ENCODE measurements around the gene TUBB4A.

The TUBB4A gene

GRCh38 chr19:6465663-6466062 lies 36.4 kb downstream of the TUBB4A start:
- no peak for DNase-seq

GRCh38 chr19:6465006-6465405 lies 37.1 kb downstream of the TUBB4A start:
- DNase-seq: no peak

- peak; percentile 34 for DNase-seq
Measured at GRCh38 chr19:6464070-6464873, 37.8 kb downstream of the TUBB4A start, which contains the start of gene CRB3. Gene CRB3, plus strand, starts transcription at chr19:6464271. Its CDS starts 431 bp downstream, at chr19:6464702.

- DNase-seq: peak; percentile 97
Measured at GRCh38 chr19:6460099-6460884, 41.8 kb downstream of the TUBB4A start.

GRCh38 chr19:6459262-6460098 lies 42.6 kb downstream of the TUBB4A start, which contains the start of gene SLC25A23:
Gene SLC25A23, minus strand, starts transcription at chr19:6459792. Its CDS starts 164 bp downstream, at chr19:6459628.
- peak; percentile 63 for DNase-seq

DNA sequence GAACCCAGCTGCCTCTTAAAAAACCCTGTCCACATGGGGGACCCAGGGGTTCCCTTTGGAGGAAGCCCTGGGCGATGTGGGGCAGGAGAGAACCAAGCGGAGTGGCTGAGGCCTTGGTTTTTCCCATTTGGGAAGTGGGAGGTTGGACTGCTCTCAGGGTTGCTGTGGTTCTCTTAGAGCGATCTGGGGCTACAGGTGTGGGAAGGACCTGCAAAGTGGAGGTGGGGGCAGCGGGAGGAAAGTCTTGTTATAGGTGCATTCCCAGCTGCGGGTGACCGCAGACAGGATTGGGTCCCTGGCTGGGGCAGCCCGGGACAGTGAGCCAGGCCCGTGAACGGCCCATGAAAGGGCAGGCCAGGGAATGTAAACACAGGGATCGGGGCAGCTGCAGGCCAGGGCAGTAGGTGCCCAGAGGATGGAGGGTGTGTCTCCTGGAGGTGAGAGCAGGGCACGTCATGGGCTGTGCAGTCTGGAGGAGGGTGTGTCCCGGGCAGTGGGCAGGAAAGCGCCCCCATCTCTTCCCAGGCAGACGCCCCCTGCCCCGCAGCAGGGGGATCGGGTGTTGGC lies 43.3 kb downstream of the TUBB4A start:
- no peak for DNase-seq

DNA sequence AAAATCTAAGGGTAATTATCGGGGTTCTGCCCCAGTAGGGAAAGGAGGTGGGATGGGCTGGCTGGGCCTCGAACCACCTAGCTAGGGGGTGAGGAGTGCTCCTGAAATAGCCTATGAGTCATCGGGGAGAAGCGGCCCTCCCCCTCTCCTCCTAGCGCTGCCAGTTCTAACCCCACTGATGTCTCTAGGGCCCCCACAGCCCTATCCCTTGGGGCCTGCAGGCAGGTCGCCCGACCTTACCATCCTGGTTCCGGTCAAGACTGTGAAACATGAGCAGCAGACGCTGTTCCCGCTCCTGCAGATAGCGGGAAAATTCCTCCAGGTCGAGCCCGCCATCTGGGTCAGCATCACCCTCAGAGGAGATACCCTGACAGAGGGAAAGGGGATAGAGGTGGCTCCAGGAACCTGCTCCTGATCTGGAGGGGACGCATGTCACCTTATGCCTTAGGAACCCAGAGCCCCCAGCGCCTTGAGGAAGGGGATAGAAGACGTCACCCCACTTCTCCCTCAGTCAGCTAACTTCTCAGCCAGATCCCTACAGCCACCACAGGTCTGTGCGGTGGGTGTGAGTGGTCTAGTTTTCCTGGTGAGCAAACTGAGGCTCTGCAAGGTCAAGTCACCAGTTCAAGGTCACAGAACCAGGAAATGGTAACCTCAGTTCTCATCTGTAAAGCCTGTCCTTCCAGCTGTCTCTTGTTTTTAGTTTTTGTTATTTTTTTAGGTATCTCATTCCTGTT lies 44.0 kb downstream of the TUBB4A start:
- no peak for DNase-seq

GRCh38 chr19:6455924-6456323 lies 46.2 kb downstream of the TUBB4A start:
- DNase-seq: no peak

DNA sequence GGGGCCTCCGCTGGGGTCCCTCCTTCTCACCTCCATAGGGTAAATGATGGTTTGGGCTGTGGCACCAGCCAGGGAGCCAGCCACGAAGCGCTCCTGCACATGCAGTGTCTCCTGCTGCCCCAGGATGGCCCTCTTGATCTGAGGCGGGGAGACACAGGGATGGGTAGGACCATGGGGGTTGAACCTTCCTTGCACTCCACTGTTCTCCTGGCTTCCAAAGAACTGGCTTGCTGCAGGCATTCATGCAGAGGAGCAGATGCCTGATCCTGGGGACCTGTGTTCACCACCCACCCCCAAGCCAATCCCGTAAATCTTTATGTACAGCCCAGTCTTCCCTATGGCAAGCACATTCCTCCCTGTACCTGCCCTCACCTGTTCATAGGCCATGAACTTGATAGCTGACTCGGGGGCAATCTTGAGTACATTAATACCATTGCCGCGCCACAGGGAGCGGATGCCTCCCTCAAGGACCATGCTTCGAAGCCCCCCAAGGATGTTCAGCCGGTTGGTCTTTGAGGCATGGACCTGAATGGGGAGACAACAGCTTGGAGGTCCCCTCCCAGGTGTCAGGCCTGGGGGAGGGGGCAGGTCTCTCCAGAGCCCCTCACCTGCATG lies 48.1 kb downstream of the TUBB4A start:
- DNase-seq: no peak

GRCh38 chr19:6452899-6453298 lies 49.2 kb downstream of the TUBB4A start:
- DNase-seq: no peak

- DNase-seq: no peak
Measured at GRCh38 chr19:6452223-6452614, 49.9 kb downstream of the TUBB4A start.

DNA sequence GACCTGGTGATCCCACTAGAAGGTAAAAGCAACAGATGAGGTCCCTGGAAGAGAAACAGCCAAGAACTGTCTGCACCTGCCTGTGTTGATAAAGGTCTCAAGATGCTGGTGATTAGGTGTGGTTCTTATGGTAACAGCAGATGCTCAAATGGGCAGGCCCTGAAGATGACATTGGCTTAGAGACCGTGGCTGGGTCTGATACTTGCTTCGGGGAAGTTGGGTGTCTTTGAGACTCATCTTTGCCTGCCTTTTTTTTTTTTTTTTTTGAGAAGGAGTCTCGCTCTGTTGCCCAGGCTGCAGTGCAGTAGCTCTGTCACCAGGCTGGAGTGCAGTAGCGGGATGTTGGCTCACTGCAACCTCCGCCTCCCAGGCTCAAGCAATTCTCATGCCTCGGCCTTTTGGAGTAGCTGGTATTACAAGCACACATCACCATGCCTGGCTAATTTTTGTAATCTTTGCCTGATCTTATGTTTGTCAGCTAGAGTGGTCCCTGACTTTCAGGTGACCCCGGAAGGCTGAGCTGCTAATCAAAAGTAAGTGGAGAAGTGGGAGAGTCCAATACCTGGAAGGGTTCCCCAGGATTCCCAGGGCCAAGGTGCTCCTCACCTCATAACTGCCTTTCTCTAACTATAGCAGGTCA lies 50.4 kb downstream of the TUBB4A start:
- no peak for DNase-seq

DNA sequence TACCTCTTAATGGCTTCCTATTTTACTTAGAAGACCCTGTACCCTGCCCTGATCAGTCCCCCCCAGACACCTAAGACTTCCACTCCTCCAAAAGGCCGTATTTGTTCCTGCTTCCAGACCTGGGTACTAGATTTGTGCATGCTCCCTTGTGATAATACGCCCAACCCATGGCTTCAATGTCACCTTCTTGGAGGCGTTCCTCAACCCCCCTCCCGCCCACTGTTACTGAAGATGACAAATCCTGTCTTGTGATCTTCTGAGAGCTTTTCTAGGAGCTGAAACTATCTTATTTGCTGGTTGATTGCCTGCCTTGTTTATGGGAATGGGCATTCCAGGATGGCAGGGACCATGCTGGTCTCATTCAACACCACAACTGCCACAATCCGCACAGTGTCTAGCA lies 51.9 kb downstream of the TUBB4A start:
- no peak for DNase-seq

DNA sequence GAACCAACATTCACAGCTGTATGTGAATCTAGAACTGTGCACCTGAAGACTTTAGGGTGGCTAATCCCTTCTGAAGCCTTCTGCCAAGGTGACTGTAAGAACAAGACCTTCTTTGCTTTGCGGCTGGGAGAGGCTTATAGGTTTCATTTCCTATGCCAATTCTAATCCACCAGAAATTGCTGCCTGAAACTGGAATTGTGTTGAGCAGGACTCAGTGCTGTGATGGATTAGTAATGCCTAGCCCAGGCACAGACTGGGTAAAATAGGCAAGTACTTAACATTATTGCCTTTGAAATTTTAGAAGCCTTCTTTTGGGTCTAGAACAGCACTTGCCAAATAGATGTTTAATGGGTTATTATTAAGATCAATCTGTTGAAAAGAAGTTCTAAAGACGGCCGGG lies 54.1 kb downstream of the TUBB4A start:
- no peak for DNase-seq

- DNase-seq: no peak
Measured at GRCh38 chr19:6446452-6446851, 55.7 kb downstream of the TUBB4A start.

Measured in stimulated activated CD4-positive, alpha-beta T cell treated with anti-CD3 and anti-CD28 coated beads, Interleukin-12 subunit alpha, Interleukin-12 subunit beta, amount 100 ng/mL, for 4 hours (primary cell).